ENCODE measurements around the gene PBRM1.

Gene PBRM1

DNA sequence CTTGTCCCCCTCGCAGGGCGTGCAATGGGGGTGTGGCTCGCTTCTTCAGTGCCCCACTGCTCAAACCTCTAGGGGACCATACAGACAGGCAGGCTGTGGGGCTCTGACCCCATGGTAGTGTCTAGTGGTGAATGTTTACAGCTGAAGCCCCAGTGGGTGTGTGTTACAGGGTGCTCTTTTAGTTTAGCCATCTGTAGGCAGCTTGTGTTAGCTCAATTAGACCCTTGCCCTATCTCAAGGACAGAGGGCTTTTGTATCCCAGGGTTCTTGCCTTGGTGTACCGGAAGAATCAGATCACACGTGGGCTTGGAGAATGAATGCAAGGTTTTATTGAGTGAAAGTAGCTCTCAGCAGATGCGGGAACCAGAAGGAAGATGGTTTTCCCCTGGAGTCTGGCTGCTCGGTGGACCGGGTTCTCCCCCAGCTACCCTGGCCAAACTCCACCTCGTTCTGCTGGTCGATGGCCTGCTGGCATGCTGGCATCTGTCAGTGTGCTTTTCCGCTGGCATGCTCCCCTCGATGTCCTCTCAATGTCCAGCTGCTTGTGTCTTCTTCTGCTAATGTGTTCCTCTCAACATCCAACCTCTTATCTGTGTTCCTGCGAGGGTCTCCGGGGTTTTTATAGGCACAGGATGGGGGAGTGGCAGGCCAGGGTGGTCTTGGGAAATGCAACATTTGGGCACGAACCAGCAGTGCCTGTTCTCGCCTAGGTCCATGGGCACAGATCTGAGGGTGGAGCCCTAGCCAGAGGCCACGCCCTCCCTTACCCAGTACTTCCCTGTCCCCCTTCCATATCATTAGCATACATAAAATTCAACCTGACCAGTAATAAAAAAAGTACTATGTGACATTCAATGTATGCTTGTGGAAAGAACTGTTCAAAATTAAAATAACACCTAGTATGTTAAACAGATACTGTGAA, 26.8 kb upstream of the PBRM1 start:
- H3K4me3 ChIP-seq (ENCODE audit: low read depth, low read length), result no peak overlapping the region
- TF ChIP-seq CTCF (IDR thresholded peaks at IDR 0.05; ENCODE audit: low read depth, low read length), result no peak

GRCh38 chr3:52710512-52710911, 24.8 kb upstream of the PBRM1 start:
- no peak for TF ChIP-seq CTCF (IDR thresholded peaks at IDR 0.05; ENCODE audit: low read depth, low read length)

DNA sequence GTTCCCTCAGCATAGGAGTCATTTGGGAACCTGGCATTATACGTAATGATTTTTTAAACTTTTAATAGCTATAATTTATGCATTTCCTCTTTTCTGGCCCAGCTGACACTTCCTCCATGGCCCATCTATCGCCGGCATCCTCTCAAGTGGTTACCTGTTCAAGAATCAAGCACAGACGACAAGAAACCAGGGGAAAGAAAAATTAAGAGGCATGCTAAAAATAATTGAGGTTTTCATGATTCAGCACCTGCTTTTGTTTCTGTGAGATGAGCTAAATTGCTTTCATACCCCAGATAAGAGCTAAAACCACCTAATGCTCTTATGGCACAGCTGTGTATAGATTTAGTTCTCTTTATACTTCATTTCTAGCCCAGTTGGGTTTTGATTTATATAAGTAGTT, 21.9 kb upstream of the PBRM1 start:
- TF ChIP-seq CTCF (IDR thresholded peaks at IDR 0.05; ENCODE audit: low read depth, low read length), result no peak
- H3K4me3 ChIP-seq (ENCODE audit: low read depth, low read length), result no peak overlapping the region

More at GRCh38 chr3:52710512-52710911, 24.8 kb upstream of the PBRM1 start:
- no peak overlapping the region for H3K4me3 ChIP-seq (ENCODE audit: low read depth, low read length)

DNA sequence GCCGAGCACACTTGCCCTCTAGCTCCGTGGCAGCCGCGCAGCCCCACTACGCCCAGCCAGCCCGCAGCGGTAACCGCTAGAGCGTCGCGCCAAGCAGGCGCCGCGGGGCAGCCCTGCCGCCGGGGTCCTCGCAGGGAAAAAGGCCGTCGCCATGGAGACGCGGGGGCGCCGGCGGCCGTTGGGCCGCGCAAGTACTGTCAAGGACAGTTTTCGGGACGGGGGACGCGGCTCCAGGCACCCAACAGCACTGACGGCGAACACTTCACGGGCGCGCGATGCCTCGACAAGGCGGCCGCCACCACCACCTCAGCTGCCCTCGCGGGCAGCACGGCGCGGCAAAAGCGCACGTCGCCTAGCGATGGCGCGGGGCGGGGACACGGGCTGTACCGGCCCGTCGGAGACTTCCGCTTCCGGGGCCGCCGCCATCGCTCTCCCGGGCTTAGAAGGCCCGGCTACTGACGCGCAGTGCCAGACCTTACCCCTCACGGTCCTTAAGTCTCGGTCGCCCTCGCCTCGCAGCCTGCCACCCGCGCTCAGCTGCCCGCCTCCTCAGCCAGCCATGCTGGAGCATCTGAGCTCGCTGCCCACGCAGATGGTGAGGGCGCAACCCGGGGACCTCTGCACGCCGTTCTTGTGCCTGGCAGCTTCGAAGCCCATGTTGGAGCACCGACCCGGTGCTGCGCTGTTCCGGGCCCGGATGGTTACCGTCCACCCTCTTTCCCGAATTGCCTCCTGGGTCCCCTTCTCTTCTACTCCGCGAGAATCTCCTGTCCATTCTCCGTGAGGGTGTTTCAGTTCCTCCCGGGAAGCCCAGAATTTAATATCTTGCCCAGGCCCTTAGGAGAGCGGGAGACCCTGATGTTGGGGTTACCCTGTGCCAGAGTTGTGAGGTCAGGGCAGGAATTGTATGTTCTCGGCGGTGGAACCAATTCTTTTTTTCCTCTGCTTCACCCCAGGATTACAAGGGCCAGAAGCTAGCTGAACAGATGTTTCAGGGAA, 20.3 kb upstream of the PBRM1 start, which contains the start of the genes GLT8D1 and SPCS1:
GLT8D1 (minus strand) TSS at position 104 of the 999 bp plus-strand sequence. CDS start 5,331 bp downstream, outside the sequence.
SPCS1 (plus strand) TSS at position 419 of the 999 bp plus-strand sequence; CDS start at position 560, 141 bp downstream.
- peak within 1 kb of the TSS; percentile 99 for H3K4me3 ChIP-seq (ENCODE audit: low read depth, low read length)
- no peak for TF ChIP-seq CTCF (IDR thresholded peaks at IDR 0.05; ENCODE audit: low read depth, low read length)

GRCh38 chr3:52705438-52705687, 19.6 kb upstream of the PBRM1 start:
- TF ChIP-seq CTCF (IDR thresholded peaks at IDR 0.05; ENCODE audit: low read depth, low read length), result no peak
- H3K4me3 ChIP-seq (ENCODE audit: low read depth, low read length), result peak overlapping the region; percentile 99

GRCh38 chr3:52704611-52705437, 19.1 kb upstream of the PBRM1 start:
- peak overlapping the region; percentile 99 for H3K4me3 ChIP-seq (ENCODE audit: low read depth, low read length)
- no peak for TF ChIP-seq CTCF (IDR thresholded peaks at IDR 0.05; ENCODE audit: low read depth, low read length)
